ENCODE results near the gene LRIG2. TPM values are rescaled to one million over a fixed set of nuclear protein-coding genes. Genes with fewer than 3 reads are reported as not detected.

The LRIG2 gene
- total RNA-seq, 1 experiment from 2014 or later, result 23.2 TPM

- Histone ChIP-seq H3K9ac (ENCODE audit: extremely low read depth, insufficient read length, low read length) (no peak overlapping the region), H3K79me1 (ENCODE audit: insufficient read depth, low read depth, low read length, poor library complexity, severe bottlenecking) (no peaks in the 10 kb centered on the region), H3K4ac (ENCODE audit: low read depth, low read length) (no peak overlapping the region), H2BK120ac (ENCODE audit: low read depth, low read length, poor library complexity, severe bottlenecking) (no peak overlapping the region), H3K4me1 (ENCODE audit: insufficient read depth, low read length) (no peaks in the 10 kb centered on the region), H2AFZ (ENCODE audit: low read length) (no peak overlapping the region), H3K9me3 (ENCODE audit: control insufficient read depth, low read depth, low read length) (no peaks in the 10 kb centered on the region), H2BK5ac (ENCODE audit: insufficient read length, low read length) (no peak overlapping the region), H3K4me2 (ENCODE audit: insufficient read depth, insufficient read length, low read length) (no peak overlapping the region), H3K79me2 (ENCODE audit: insufficient read depth, low read length) (no peaks in the 10 kb centered on the region), H3T11ph (ENCODE audit: low read length) (no peak overlapping the region), H3K27ac (ENCODE audit: insufficient read length, low read depth, low read length) (no peak overlapping the region), H3K18ac (ENCODE audit: insufficient read length, low read depth, low read length) (no peak overlapping the region), H4K91ac (ENCODE audit: insufficient read length, low read depth, low read length) (no peak overlapping the region), H3K14ac (ENCODE audit: insufficient read depth, low read length) (no peak overlapping the region), H4K20me1 (ENCODE audit: control insufficient read depth, insufficient read depth, insufficient read length) (no peaks in the 10 kb centered on the region), H4K8ac (replicated peaks; ENCODE audit: insufficient read length, low read depth, low read length) (no peak overlapping the region), H2BK15ac (ENCODE audit: low read depth, low read length) (no peak overlapping the region), H2AK5ac (ENCODE audit: insufficient read length, low read length) (no peak overlapping the region), H3K27me3 (ENCODE audit: insufficient read depth, low read length) (no peaks in the 10 kb centered on the region), H3K56ac (ENCODE audit: insufficient read length, low read depth, low read length) (no peak overlapping the region), H2BK12ac (ENCODE audit: insufficient read length, low read depth, low read length) (no peak overlapping the region), H3K23me2 (ENCODE audit: insufficient read length, low read depth, low read length, poor library complexity, severe bottlenecking) (no peaks in the 10 kb centered on the region), H3K23ac (ENCODE audit: insufficient read length, low read depth, low read length) (no peak overlapping the region), H4K5ac (ENCODE audit: insufficient read length, low read depth, low read length) (no peak overlapping the region), H2BK20ac (ENCODE audit: low read depth, low read length, poor library complexity, severe bottlenecking) (no peak overlapping the region)
- H3K27me3 Mint-ChIP-seq (ENCODE audit: low read depth), result no peaks in the 10 kb centered on the region
- WGBS (ENCODE audit: extremely low coverage, insufficient read length, low lambda C conversion rate), result no CpG with 5 or more reads among the region's 5 CpGs
- H3K27ac Mint-ChIP-seq, result no peak overlapping the region
- DNase-seq, result no peak
- H3K9me3 Mint-ChIP-seq, result no peaks in the 10 kb centered on the region; a peak in 2 of 5 replicates
- no peak for TF ChIP-seq CTCF (conservative IDR thresholded peaks at IDR 0.05)
- peaks cover 0 to under 1% (median 0%) of the 10 kb centered on the region in 3 experiments; a peak in 2 of 7 replicates for H3K36me3 Mint-ChIP-seq (ENCODE audit: insufficient read depth in 1 of 3, low read depth in 3 of 3)
- no peaks in the 10 kb centered on the region; a peak in 1 of 4 replicates for H3K4me1 Mint-ChIP-seq
- H3K4me3 Mint-ChIP-seq, result no peak overlapping the region
Measured at GRCh38 chr1:113166473-113166872, 93.5 kb downstream of the LRIG2 start.
